Stomach smooth muscle (tissue), 2 donors: ENCODE data around the gene PEX14.
"Not testable (repeated sequence)": the region's sequence is repeated elsewhere in the genome, so short reads cannot be mapped to it uniquely, and the experiment has no call there.

Source experiments
- H3K27ac ChIP-seq: one replicate; pipeline ENCODE4 v1.7.0; 2013; ENCODE audit warnings: mild to moderate bottlenecking, low read length, inconsistent platforms
- H3K27me3 ChIP-seq, 2 donors: one replicate each; pipeline ENCODE4 v1.7.0; 2013; ENCODE audit warnings: low read length in 2 of 2; ENCODE audit not compliant: insufficient read depth in 2 of 2, control insufficient read depth in 1 of 2
- H3K36me3 ChIP-seq, 2 donors: one replicate each; pipeline ENCODE4 v1.7.0; 2013; ENCODE audit warnings: low read length in 2 of 2; ENCODE audit not compliant: control insufficient read depth in 2 of 2, insufficient read depth in 2 of 2
- H3K4me1 ChIP-seq: one replicate; pipeline ENCODE4 v1.7.0; 2013; ENCODE audit warnings: low read length; ENCODE audit not compliant: control insufficient read depth, insufficient read depth
- H3K4me3 ChIP-seq, 2 donors: one replicate each; pipeline ENCODE4 v1.7.0; 2013; ENCODE audit warnings: low read length in 2 of 2
- H3K9ac ChIP-seq, 2 donors: one replicate each; pipeline ENCODE4 v1.7.0; 2013; ENCODE audit warnings: low read length in 2 of 2, mild to moderate bottlenecking in 1 of 2
- H3K9me3 ChIP-seq, 2 donors: one replicate each; pipeline ENCODE4 v1.7.0; 2013; ENCODE audit warnings: low read length in 2 of 2; ENCODE audit not compliant: control insufficient read depth in 2 of 2
- donor health status: healthy.
- donor health status: Pancreatic carcinoma.

PEX14 gene, protein sequence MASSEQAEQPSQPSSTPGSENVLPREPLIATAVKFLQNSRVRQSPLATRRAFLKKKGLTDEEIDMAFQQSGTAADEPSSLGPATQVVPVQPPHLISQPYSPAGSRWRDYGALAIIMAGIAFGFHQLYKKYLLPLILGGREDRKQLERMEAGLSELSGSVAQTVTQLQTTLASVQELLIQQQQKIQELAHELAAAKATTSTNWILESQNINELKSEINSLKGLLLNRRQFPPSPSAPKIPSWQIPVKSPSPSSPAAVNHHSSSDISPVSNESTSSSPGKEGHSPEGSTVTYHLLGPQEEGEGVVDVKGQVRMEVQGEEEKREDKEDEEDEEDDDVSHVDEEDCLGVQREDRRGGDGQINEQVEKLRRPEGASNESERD

DNA sequence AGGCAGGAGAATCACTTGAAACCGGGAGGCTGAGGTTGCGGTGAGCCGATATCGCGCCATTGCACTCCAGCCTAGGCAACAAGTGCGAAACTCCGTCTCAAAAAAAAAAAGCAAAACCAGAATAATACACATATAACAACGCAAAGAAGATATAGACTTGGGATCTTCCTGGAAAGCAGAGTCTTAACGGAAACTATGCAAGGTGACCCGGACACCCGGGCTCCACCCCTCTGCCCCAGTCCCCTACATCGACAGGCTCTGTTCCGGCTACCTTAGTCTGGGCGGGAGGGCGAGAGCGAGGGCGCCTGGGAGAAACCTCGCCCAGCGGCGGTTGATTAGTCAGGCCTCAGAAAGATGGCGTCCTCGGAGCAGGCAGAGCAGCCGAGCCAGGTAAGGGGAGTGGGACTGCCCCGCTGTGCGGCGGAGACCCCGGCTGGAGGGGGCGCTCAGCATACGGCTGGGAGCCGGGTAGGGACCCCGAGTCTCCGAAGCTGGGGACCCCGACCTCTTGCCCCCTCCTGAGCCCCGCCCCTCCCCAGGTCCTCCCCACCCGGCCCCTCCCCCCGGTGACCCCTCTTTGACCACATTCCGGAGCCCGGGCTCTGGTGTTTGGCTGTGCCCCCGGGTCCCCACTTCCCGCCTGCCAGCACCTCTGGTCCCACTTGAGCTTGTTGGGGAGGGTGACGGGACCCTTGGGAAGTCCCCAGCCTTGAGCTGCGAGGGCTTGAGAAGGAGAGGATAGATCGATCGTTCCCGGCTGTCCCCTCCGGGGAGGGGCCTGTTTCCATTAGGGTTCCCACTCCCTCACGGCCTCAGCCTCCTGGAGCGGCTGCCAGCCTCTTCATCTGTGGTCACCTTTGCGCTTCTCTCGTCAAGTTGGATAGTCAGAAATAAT, at the start of gene PEX14:
Gene PEX14 (plus strand): TSS at position 338 of the 895 bp plus-strand sequence. CDS start 17 bp downstream, at position 355.
- Histone ChIP-seq H3K9ac (peak within 1 kb of the TSS; percentile 78 to 79), H3K36me3 (no peaks in the 10 kb centered on the region), H3K27me3 (no peaks in the 10 kb centered on the region), H3K27ac (no peak within 1 kb of the TSS), H3K4me3 (peak within 1 kb of the TSS; percentile 82 to 95), H3K4me1 (peaks cover 23% of the 10 kb centered on the region), H3K9me3 (no peaks in the 10 kb centered on the region)

DNA sequence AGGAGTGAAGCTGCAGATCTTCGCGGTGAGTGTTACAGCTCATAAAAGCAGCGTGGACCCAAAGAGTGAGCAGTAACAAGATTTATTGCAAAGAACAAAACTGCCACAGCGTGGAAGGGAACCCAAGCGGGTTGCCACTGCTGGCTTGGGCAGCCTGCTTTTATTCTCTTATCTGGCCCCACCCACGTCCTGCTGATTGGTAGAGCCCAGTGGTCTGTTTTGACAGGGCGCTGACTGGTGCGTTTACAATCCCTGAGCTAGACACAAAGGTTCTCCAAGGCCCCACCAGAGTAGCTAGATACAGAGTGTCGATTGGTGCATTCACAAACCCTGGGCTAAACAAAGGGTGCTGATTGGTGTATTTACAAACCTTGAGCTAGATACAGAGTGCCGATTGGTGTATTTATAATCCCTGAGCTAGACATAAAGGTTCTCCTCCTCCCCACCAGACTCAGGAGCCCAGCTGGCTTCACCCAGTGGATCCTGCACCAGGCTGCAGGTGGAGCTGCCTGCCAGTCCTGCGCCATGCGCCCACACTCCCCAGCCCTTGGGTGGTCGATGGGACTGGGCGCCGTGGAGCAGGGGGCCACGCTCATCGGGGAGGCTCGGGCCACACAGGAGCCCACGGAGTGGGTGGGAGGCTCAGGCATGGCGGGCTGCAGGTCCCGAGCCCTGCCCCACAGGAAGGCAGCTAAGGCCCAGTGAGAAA, 48.8 kb upstream of the PEX14 start:
- not testable (repeated sequence) for H3K27ac ChIP-seq, H3K9me3 ChIP-seq, H3K27me3 ChIP-seq, H3K4me3 ChIP-seq, H3K36me3 ChIP-seq, H3K9ac ChIP-seq
- peaks cover 15% of the 10 kb centered on the region for H3K4me1 ChIP-seq

DNA sequence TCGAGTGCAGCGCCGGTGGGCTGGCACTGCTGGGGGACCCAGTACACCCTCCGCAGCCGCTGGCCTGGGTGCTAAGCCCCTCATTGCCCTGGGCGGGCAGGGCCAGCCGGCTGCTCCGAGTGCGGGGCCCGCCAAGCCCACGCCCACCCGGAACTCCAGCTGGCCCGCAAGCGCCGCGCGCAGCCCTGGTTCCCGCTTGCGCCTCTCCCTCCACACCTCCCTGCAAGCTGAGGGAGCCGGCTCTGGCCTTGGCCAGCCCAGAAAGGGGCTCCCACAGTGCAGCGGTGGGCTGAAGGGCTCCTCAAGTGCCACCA, 48.3 kb upstream of the PEX14 start:
- H3K27me3 ChIP-seq, H3K4me3 ChIP-seq, H3K27ac ChIP-seq, H3K9me3 ChIP-seq, H3K9ac ChIP-seq, H3K36me3 ChIP-seq: not testable (repeated sequence)
- peaks cover 19% of the 10 kb centered on the region for H3K4me1 ChIP-seq

DNA sequence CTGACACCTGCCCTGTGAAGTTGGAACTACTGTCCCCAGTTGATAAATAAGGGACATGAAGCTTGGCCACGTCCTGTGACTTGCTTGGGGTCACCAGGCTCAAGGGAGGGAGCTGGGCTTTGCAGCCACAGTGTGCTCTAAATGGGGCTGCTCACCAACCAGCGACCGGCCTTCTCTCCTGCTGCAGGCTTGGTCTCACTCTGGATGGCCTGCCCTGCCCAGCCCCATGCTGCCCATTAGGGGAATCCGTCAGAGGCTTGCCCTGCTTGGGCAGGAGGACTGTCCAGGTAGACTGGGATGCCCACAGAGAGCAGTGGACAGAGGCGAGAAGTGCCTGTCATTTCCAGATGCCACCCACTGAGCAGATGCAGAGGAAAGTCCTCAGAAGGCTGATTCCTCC, 45.8 kb upstream of the PEX14 start:
- Histone ChIP-seq H3K36me3 (no peaks in the 10 kb centered on the region), H3K27me3 (no peaks in the 10 kb centered on the region), H3K4me1 (peaks cover 19% of the 10 kb centered on the region), H3K9ac (no peak overlapping the region), H3K4me3 (no peak overlapping the region), H3K27ac (no peak overlapping the region), H3K9me3 (no peaks in the 10 kb centered on the region)

DNA sequence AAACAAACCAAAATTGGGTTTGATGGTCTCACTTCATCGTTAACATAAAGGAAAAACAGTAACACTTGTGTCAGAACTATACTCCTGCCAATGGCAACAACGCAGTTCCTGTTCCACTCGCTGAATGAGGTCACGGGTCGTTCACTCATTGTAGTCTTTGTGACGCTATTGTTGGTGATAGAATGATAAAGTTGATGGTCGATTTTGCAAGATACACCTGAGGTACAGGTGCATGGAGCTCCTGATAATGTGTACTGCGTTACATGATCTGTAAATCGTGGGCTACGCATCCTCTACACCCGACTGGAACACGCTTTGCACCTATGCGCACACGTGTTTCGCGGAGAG, 44.9 kb upstream of the PEX14 start:
- no peaks in the 10 kb centered on the region for H3K9me3 ChIP-seq
- H3K4me1 ChIP-seq = peaks cover 15% of the 10 kb centered on the region
- peak overlapping the region; percentile 55 to 59 for H3K9ac ChIP-seq
- H3K27ac ChIP-seq = peak overlapping the region; percentile 37
- no peaks in the 10 kb centered on the region for H3K27me3 ChIP-seq
- no peaks in the 10 kb centered on the region for H3K36me3 ChIP-seq
- H3K4me3 ChIP-seq = peak overlapping the region; percentile 83 to 92

DNA sequence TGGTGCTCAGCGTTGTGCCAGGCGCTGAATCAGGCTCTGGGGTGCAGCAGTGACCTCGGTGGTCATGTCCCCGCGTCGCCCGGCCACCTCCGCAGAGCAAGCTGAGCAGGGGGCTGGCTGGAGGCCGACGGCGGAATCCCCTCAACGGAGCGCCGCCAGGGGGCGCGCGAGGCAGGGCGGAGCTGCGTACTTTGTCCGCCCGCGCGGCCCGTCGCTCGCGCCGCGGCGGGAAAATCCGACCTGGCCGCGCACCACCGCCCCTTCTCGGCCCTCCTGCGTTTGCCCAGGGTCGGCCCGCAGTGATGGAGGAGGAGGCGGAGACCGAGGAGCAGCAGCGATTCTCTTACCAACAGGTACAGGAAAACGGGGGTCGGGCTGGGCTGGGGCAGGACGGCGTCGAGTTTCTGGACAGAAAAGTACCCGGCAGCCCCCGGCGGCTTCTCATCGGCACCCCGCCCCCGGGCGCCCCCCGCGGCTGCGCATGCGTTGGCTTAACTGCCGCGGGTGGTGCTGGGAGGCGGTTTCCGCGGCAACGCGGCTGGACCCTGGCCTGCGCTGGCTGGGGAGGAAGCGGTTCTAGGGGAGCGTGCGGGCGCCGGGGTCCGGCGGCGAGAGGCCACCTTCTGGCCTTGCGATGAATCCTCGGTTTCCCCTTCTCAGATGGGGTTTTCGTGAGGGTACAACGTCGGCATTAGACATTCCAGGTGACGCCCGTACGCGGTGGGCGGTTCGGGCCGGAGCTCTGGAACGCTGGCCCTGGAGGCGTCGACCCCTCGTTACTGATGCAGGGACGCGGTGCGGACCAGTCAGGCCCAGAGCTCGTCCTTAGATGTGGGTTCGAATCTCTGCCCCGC, 44.3 kb upstream of the PEX14 start, which contains the start of gene CENPS:
Gene CENPS (plus strand): TSS at position 218 of the 854 bp plus-strand sequence. CDS start 85 bp downstream, at position 303.
- peak within 1 kb of the TSS; percentile 83 to 92 for H3K4me3 ChIP-seq
- H3K27me3 ChIP-seq = no peaks in the 10 kb centered on the region
- H3K9me3 ChIP-seq = no peaks in the 10 kb centered on the region
- peaks cover 15% of the 10 kb centered on the region for H3K4me1 ChIP-seq
- peak within 1 kb of the TSS; percentile 58 for H3K27ac ChIP-seq
- no peaks in the 10 kb centered on the region for H3K36me3 ChIP-seq
- peak within 1 kb of the TSS; percentile 68 to 74 for H3K9ac ChIP-seq

DNA sequence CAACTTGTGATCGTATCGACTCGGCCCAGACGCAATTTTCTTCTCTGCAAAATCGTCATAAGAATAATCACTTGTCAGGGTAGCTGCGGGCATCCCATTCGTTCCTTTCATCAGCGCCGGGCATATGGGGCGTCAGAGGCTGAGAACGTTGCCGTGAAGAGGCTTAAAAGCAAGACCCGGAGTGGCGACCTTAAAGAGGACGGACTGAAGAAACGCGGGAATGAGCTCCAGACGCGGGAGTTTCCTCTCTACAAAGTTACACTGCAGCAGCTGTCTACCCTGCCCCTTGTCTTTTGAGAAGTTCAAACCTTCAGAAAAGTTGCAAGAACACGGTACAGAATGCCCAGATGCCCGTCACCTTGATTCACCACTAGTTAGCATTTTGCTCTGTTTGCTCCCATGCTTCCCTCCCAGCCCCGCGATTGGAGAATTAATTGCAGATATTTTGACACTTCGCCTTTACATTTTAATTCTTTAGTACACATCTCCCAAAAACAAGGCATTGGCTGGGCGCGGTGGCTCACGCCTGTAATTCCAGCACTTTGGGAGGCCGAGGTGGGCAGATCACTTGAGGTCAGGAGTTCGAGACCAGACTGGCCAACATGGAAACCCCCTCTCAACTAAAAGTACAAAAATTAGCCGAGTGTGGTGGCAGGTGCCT, 43.5 kb upstream of the PEX14 start:
- Histone ChIP-seq H3K4me1 (peaks cover 15% of the 10 kb centered on the region), H3K9me3 (no peaks in the 10 kb centered on the region), H3K36me3 (no peaks in the 10 kb centered on the region), H3K27ac (peak overlapping the region; percentile 58), H3K4me3 (peak overlapping the region; percentile 74 to 92), H3K27me3 (no peaks in the 10 kb centered on the region), H3K9ac (peak overlapping the region; percentile 68 to 74)

DNA sequence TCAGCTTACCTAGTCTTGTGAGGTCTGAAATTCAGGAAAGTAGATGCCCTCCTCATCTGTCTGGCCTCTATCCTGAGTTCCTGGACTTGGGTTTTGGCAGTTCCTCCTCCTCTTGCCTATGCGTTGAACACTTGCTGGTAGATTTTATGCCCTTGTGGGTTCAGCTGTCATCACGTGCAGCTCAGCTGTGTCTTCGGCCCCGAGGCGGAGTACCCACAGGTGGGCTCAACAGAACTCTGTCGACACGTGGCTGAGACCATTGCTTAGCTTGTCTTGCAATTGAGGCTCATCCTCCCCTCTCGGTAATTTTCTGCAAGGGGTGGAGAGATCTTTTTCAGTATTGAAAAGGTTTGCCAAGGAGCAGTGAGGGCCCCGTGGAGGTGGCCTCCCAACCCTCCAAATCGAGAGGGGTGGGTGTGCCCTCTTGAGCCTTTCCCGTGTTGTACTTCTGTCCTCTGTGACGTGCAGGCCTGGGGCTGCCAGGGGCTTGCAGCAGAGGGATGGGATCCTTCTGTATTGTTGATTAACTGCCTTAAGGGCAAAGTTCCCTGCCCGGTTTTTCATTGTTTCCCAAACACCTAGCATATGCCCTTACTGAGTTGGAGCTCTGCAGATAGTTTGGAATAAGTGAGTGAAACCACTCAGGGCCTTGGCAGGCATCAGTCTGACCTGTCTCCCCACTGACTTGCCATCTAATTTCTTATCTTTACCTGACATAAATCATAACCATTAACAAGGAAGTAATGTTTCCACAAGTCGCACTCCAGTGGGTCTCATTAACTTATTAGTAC, 41.6 kb upstream of the PEX14 start:
- no peak overlapping the region for H3K4me3 ChIP-seq
- no peaks in the 10 kb centered on the region for H3K36me3 ChIP-seq
- peaks cover 13% of the 10 kb centered on the region for H3K4me1 ChIP-seq
- H3K9me3 ChIP-seq = no peaks in the 10 kb centered on the region
- no peak overlapping the region for H3K27ac ChIP-seq
- no peak overlapping the region for H3K9ac ChIP-seq
- no peaks in the 10 kb centered on the region for H3K27me3 ChIP-seq

DNA sequence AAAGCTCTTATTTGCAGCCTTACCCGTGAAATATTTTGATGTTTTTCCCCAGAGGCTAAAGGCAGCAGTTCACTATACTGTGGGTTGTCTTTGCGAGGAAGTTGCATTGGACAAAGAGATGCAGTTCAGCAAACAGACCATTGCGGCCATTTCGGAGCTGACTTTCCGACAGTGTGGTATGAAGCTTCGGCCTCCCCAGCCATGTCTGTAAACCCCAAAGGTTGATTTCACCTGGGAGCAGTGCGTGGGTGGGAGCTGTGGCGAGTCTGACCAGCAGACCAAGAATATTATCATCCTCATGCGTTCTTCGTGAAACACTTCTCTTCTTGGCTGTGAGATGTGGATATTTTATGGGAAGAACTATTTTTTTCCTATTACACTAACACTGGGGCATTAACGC, 41.0 kb upstream of the PEX14 start:
- Histone ChIP-seq H3K27me3 (no peaks in the 10 kb centered on the region), H3K27ac (no peak overlapping the region), H3K9me3 (no peaks in the 10 kb centered on the region)

More for the DNA sequence above, 41.0 kb upstream of the PEX14 start:
- Histone ChIP-seq H3K4me1 (peaks cover 13% of the 10 kb centered on the region), H3K4me3 (no peak overlapping the region), H3K36me3 (no peaks in the 10 kb centered on the region), H3K9ac (no peak overlapping the region)
